Measurements from ENCODE around the gene CXorf51A.
"Not testable (repeated sequence)": the region's sequence is repeated elsewhere in the genome, so short reads cannot be mapped to it uniquely, and the experiment has no call there.

CXorf51A gene

GRCh38 chrX:146814644-146815043 lies at the start of gene CXorf51A:
CXorf51A (minus strand) TSS chrX:146814744; CDS start chrX:146814723, 21 bp downstream.
- H3K9me3 ChIP-seq (ENCODE audit: control insufficient read depth, low read depth, low read length); H3K4me1 ChIP-seq (ENCODE audit: control insufficient read depth, low read depth, low read length); H3K27me3 ChIP-seq (ENCODE audit: control insufficient read depth, insufficient read depth, low read length); H3K36me3 ChIP-seq (ENCODE audit: control insufficient read depth, low read depth, low read length); H3K4me3 ChIP-seq (ENCODE audit: low read length); H3K9ac ChIP-seq (ENCODE audit: low read length); H3K27ac ChIP-seq (ENCODE audit: low read length): not testable (repeated sequence)

GRCh38 chrX:146863566-146863965 lies 49.0 kb upstream of the CXorf51A start:
- Histone ChIP-seq H3K4me3 (ENCODE audit: low read length) (no peak overlapping the region), H3K36me3 (ENCODE audit: control insufficient read depth, low read depth, low read length) (no peaks in the 10 kb centered on the region), H3K4me1 (ENCODE audit: control insufficient read depth, low read depth, low read length) (no peaks in the 10 kb centered on the region), H3K27me3 (ENCODE audit: control insufficient read depth, insufficient read depth, low read length) (no peaks in the 10 kb centered on the region), H3K27ac (ENCODE audit: low read length) (no peak overlapping the region), H3K9ac (ENCODE audit: low read length) (no peak overlapping the region), H3K9me3 (ENCODE audit: control insufficient read depth, low read depth, low read length) (peaks cover 39% of the 10 kb centered on the region)

- Histone ChIP-seq H3K27ac (ENCODE audit: low read length) (no peak overlapping the region), H3K9me3 (ENCODE audit: control insufficient read depth, low read depth, low read length) (peaks cover 64% of the 10 kb centered on the region), H3K4me3 (ENCODE audit: low read length) (no peak overlapping the region), H3K9ac (ENCODE audit: low read length) (no peak overlapping the region), H3K4me1 (ENCODE audit: control insufficient read depth, low read depth, low read length) (no peaks in the 10 kb centered on the region), H3K27me3 (ENCODE audit: control insufficient read depth, insufficient read depth, low read length) (no peaks in the 10 kb centered on the region), H3K36me3 (ENCODE audit: control insufficient read depth, low read depth, low read length) (no peaks in the 10 kb centered on the region)
Measured at GRCh38 chrX:146854281-146854680, 39.7 kb upstream of the CXorf51A start.

- Histone ChIP-seq H3K27me3 (ENCODE audit: control insufficient read depth, insufficient read depth, low read length) (no peaks in the 10 kb centered on the region), H3K4me1 (ENCODE audit: control insufficient read depth, low read depth, low read length) (no peaks in the 10 kb centered on the region), H3K36me3 (ENCODE audit: control insufficient read depth, low read depth, low read length) (no peaks in the 10 kb centered on the region), H3K9ac (ENCODE audit: low read length) (no peak overlapping the region), H3K4me3 (ENCODE audit: low read length) (no peak overlapping the region), H3K9me3 (ENCODE audit: control insufficient read depth, low read depth, low read length) (peaks cover 62% of the 10 kb centered on the region), H3K27ac (ENCODE audit: low read length) (no peak overlapping the region)
Measured at GRCh38 chrX:146831994-146832393, 17.4 kb upstream of the CXorf51A start.

- H3K9me3 ChIP-seq (ENCODE audit: control insufficient read depth, low read depth, low read length); H3K27ac ChIP-seq (ENCODE audit: low read length): not testable (repeated sequence)
Measured at GRCh38 chrX:146809471-146809870, 5.1 kb downstream of the CXorf51A start, which contains the start of gene CXorf51B. CXorf51B (plus strand) TSS chrX:146809771; CDS start chrX:146809792, 21 bp downstream.

More at GRCh38 chrX:146809471-146809870, 5.1 kb downstream of the CXorf51A start, which contains the start of gene CXorf51B:
- H3K27me3 ChIP-seq (ENCODE audit: control insufficient read depth, insufficient read depth, low read length); H3K4me1 ChIP-seq (ENCODE audit: control insufficient read depth, low read depth, low read length); H3K9ac ChIP-seq (ENCODE audit: low read length); H3K4me3 ChIP-seq (ENCODE audit: low read length); H3K36me3 ChIP-seq (ENCODE audit: control insufficient read depth, low read depth, low read length): not testable (repeated sequence)

All from iPS-18a (cell line).